AG04450 (cell line): ENCODE data around the gene TMEM41B. TPM values are rescaled to one million over a fixed set of nuclear protein-coding genes. Genes with fewer than 3 reads are reported as not detected.
"Not testable (repeated sequence)": the region's sequence is repeated elsewhere in the genome, so short reads cannot be mapped to it uniquely, and the experiment has no call there.

Experiments used
- CTCF ChIA-PET: fragments of 300-600, 350-600 bp; formaldehyde crosslinking; extraction: SDS; loops from one replicate; lab custom pipeline; 2022; ENCODE audit warnings: antibody characterized with exemption, inconsistent platforms; lab: Charles Lee
- POLR2A ChIA-PET: fragments of 350-600 bp; formaldehyde crosslinking; extraction: SDS; loops from one replicate; lab custom pipeline; 2021; ENCODE audit warnings: antibody characterized with exemption, inconsistent platforms; lab: Yijun Ruan, JAX
- DNase-seq: peaks from one replicate; pipeline ENCODE4 v3.0.0-alpha.2; 2011; ENCODE audit warnings: low read depth, low spot score
- H3K27ac ChIP-seq: one replicate; pipeline ENCODE4 v1.5.1; 2012; ENCODE audit warnings: low read depth, low read length, control low read depth
- H3K27me3 ChIP-seq: one replicate; pipeline ENCODE4 v1.6.0; 2012; ENCODE audit warnings: low read length; ENCODE audit not compliant: control insufficient read depth, insufficient read depth
- H3K4me3 ChIP-seq: 2 replicates; pipeline ENCODE4 v1.5.1; 2011; ENCODE audit warnings: mild to moderate bottlenecking, low read depth, low read length, control low read depth
- H3K9me3 ChIP-seq: 2 replicates; pipeline ENCODE4 v1.5.1; 2012; ENCODE audit warnings: low read length; ENCODE audit not compliant: control insufficient read depth, insufficient read depth
- polyA plus RNA-seq: library from polyadenylated mRNA; depleted of rRNA; stranded (reverse); fragments of >200 nt; gene quantifications from 2 replicates; pipeline ENCODE4 v1.2.3, GENCODE V29; 2011
- TF ChIP-seq, protein P1 (sequence below): IDR thresholded peaks from 2 replicates; pipeline ENCODE4 v1.5.1; 2011; ENCODE audit warnings: low read depth, low read length, control low read depth, inconsistent platforms

Gene TMEM41B
- polyA plus RNA-seq, 1 experiment: 26.3 TPM

DNA sequence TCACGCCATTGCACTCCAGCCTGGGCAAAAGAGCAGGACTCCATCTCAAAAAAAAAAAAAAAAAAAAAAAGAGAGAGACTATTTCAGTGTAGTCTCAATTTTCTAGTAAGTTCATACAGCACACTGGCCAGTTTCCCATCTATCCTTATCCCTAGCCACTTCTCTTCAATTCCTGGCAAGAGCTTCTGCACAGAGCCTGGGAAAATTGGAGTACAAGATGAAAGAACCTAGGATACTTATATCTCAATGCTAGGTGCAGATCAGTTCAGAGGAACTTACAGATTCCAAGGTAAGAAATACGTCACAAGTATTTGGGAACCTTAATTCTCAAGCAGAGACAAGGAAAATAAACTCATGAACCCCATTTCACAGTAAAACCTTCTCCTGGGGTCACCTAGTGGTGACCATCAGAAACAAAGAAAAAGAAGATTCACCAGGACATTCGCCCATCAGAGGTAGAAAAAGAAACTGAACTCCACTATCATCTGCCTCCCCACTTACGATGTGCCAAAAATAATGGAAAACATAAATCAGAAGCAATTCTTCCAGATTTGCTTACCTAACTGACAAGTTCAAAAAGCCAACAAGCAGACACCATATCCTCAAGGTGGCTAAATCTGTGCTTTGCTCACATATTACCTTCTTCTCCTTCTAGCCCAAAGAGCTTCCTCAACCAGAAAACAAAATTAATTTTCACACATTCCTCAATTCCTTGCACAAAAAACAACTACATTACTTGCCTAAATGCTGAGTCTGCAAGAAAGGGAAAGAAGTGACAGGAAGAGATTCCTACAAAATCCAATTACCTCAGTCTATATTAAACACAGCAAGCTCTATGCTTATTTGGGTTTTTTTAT, 54.2 kb downstream of the TMEM41B start:
- DNase-seq: no peak
- Histone ChIP-seq H3K27me3 (no peaks in the 10 kb centered on the region), H3K27ac (no peak overlapping the region), H3K4me3 (no peak overlapping the region), H3K9me3 (peaks cover 3% of the 10 kb centered on the region; the same call in 1 of the 2 replicates)
- ChIA-PET CTCF (no interaction called here), POLR2A (no interaction called here)
- TF ChIP-seq, protein P1, sequence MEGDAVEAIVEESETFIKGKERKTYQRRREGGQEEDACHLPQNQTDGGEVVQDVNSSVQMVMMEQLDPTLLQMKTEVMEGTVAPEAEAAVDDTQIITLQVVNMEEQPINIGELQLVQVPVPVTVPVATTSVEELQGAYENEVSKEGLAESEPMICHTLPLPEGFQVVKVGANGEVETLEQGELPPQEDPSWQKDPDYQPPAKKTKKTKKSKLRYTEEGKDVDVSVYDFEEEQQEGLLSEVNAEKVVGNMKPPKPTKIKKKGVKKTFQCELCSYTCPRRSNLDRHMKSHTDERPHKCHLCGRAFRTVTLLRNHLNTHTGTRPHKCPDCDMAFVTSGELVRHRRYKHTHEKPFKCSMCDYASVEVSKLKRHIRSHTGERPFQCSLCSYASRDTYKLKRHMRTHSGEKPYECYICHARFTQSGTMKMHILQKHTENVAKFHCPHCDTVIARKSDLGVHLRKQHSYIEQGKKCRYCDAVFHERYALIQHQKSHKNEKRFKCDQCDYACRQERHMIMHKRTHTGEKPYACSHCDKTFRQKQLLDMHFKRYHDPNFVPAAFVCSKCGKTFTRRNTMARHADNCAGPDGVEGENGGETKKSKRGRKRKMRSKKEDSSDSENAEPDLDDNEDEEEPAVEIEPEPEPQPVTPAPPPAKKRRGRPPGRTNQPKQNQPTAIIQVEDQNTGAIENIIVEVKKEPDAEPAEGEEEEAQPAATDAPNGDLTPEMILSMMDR: peak; percentile 41

DNA sequence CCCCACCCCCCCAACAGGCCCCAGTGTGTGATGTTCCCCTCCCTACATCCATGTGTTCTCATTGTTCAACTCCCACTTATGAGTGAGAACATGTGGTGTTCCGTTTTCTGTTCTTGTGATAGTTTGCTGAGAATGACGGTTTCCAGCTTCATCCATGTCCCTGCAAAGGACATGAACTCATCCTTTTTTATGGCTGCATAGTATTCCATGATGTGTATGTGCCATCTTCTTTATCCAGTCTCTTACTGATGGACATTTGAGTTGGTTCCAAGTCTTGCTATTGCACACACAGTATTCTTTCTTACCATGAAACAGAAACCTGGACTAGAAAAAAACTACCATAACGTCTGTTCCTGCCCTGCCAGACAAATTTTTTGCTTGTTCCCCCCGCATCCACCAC, 56.1 kb downstream of the TMEM41B start:
- H3K27me3 ChIP-seq, H3K9me3 ChIP-seq, CTCF ChIA-PET, DNase-seq, H3K4me3 ChIP-seq, H3K27ac ChIP-seq: not testable (repeated sequence)
- POLR2A ChIA-PET: interaction anchor here (0.7 kb wide), 1 partner anchor 293 kb away, joined by 6 read pairs; no protein-coding TSS in a partner anchor

DNA sequence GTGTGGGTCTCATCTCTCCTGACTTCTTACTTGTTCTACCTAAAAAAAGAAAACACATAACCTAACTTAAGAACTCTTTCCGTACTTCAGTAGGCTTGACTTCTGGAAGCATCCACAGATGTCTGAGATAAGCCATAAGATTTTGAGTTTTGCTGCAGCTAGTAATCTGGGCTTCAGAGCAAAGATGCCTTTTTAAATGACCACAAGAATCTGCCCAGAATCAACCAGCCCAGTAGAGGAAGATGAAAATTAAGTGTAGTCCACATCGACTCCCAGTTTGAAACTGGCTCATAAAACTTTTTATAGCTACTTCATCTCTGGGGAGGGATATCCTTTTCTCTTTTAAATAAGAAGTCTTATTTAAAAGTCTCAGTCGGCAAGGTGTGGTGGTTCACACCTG, 60.0 kb downstream of the TMEM41B start:
- Histone ChIP-seq H3K27me3 (no peaks in the 10 kb centered on the region), H3K9me3 (no peaks in the 10 kb centered on the region), H3K27ac (no peak overlapping the region), H3K4me3 (no peak overlapping the region)
- ChIA-PET CTCF (interaction anchor here (0.6 kb wide), 1 partner anchor 268 kb away, joined by 3 read pairs; no protein-coding TSS in a partner anchor), POLR2A (no interaction called here)
- TF ChIP-seq, protein P1: no peak
- no peak for DNase-seq

DNA sequence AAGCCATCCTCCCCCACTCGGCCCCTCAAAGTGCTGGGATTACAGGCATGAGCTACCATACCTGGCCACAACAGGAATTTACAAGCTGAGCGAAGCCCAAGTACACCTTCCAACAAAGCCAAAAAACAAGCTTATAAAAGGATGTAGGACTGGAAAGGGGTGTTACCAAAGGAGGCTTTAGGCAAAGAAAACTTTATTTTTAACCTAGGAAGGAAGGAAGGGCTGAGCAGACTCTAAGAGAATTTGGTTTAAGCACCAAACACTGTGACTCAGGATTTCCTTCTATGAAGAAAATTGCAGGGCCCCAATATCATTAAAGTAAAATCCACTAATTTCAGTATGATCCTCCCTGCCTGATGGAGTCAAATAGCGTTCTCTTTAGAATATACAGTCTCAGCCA, 61.3 kb downstream of the TMEM41B start:
- ChIA-PET CTCF (interaction anchor here (0.6 kb wide), 1 partner anchor 122 kb away, joined by 4 read pairs; no protein-coding TSS in a partner anchor), POLR2A (no interaction called here)
- H3K27ac ChIP-seq: peak overlapping the region; percentile 31

DNA sequence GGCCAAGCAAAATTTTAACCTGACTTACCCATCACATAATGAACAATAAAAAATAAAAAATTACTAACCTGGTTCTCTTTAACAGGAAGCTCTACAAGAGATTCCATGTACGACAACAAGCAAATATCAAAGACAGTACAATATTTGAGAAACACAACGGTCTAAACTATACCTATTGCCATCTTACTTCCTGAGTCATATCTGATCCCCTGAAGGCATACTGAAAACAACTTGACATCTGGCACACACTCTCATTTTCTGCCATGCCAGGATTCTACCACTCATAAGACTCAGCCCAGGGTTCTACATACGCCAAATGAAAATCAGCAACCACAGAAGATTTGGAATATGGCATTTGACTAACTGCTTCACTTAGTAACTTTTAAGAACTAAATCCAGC, 63.1 kb downstream of the TMEM41B start:
- CTCF ChIA-PET: no interaction called here
- POLR2A ChIA-PET: interaction anchor here (1.3 kb wide), 1 partner anchor 13 kb away, joined by 4 read pairs; no protein-coding TSS in a partner anchor
- TF ChIP-seq, protein P1: no peak
- Histone ChIP-seq H3K27ac (no peak overlapping the region), H3K27me3 (no peaks in the 10 kb centered on the region), H3K9me3 (no peaks in the 10 kb centered on the region), H3K4me3 (no peak overlapping the region)
- no peak for DNase-seq

More for the DNA sequence above, 61.3 kb downstream of the TMEM41B start:
- DNase-seq: no peak
- H3K27me3 ChIP-seq: no peaks in the 10 kb centered on the region
- H3K9me3 ChIP-seq: no peaks in the 10 kb centered on the region
- H3K4me3 ChIP-seq: no peak overlapping the region
- TF ChIP-seq, protein P1: no peak
